Measurements from ENCODE around the gene PUS3.
A peak's percentile ranks its signal among the peaks of the same experiment; 100 is the strongest.

Gene PUS3

DNA sequence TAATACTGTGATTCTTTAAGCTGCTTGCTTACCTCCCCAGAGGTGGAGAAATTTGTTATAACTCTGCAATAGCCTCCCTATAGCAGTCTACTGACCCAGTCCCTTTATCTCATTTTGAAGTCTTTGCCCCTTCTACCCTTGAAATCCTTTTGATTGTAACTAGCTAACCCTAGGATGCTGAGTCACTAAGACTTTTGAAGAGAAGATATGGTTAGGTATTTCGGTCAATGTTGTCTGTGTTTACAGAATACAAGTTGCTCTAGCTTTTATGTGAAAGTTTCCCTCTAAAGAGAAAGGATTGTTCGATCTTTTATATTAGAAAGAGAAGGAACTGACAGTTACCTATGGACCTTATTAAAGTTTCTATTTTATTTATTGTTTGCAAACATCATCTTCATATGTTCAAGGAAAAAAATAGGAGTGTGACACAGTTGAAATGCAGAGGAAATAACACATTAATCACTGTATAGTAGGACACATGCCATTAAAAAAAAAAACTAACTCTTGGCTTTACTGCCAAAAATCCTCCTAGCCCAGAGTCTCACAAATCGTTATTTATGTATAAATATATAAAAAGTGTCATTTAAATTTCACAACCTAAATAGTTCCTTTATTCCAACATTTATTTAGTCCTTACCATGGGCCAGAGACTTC is 12.4 kb downstream of the PUS3 start:
- H3K4me3 ChIP-seq (ENCODE audit: low read length in 2 of 2) = no peak overlapping the region
- DNase-seq (ENCODE audit: low spot score) = no peak
- H3K79me1 ChIP-seq (ENCODE audit: low read depth, low read length) = no peaks in the 10 kb centered on the region
- H3K27ac ChIP-seq (replicated peaks; ENCODE audit: low read length) = no peak overlapping the region
- no peak overlapping the region for H2AFZ ChIP-seq (ENCODE audit: low read length)
- no peak overlapping the region for H3K4ac ChIP-seq (ENCODE audit: low read length)
- H3K18ac ChIP-seq (ENCODE audit: low read length) = no peak overlapping the region
- H4K8ac ChIP-seq (ENCODE audit: low read depth, low read length) = no peak overlapping the region
- H3K27me3 ChIP-seq (ENCODE audit: control insufficient read depth in 3 of 3, insufficient read depth in 3 of 3, low read depth in 1 of 3, low read length in 3 of 3) = no peaks in the 10 kb centered on the region
- H2BK120ac ChIP-seq (ENCODE audit: low read depth, low read length) = no peak overlapping the region
- no peak overlapping the region for H3K14ac ChIP-seq (ENCODE audit: low read length)
- no peak overlapping the region for H2AK5ac ChIP-seq (ENCODE audit: low read depth, low read length)
- H2BK5ac ChIP-seq (ENCODE audit: low read length) = no peak overlapping the region
- no peak overlapping the region for H4K91ac ChIP-seq (ENCODE audit: low read depth, low read length, poor library complexity)
- no peak overlapping the region for H2BK15ac ChIP-seq (ENCODE audit: low read length)
- peaks cover 7 to 30% of the 10 kb centered on the region in 2 donors for H3K36me3 ChIP-seq (replicated peaks in 1 of 2; ENCODE audit: control insufficient read depth in 2 of 2, insufficient read depth in 2 of 2, low read length in 2 of 2)
- H3K23ac ChIP-seq (ENCODE audit: low read depth, low read length, poor library complexity) = no peak overlapping the region
- peaks cover 3 to 14% of the 10 kb centered on the region in 2 donors for H3K9me3 ChIP-seq (replicated peaks in 1 of 2; ENCODE audit: control insufficient read depth in 2 of 2, insufficient read depth in 1 of 2, low read depth in 1 of 2, low read length in 2 of 2)
- H2BK12ac ChIP-seq (ENCODE audit: low read length) = no peak overlapping the region
- no CpG with 5 or more reads among the region's 3 CpGs for WGBS, 2 donors (ENCODE audit: extremely low coverage in 2 of 2, insufficient read length in 2 of 2, insufficient replicate concordance in 1 of 2)
- no peak overlapping the region for H3K9ac ChIP-seq (ENCODE audit: low read depth, low read length, poor library complexity)
- H3K4me1 ChIP-seq (ENCODE audit: control insufficient read depth in 2 of 2, insufficient read depth in 1 of 2, low read depth in 1 of 2, low read length in 2 of 2) = no peaks in the 10 kb centered on the region
- no peak overlapping the region for H3K4me2 ChIP-seq (ENCODE audit: insufficient read depth, low read length, poor library complexity, severe bottlenecking)

DNA sequence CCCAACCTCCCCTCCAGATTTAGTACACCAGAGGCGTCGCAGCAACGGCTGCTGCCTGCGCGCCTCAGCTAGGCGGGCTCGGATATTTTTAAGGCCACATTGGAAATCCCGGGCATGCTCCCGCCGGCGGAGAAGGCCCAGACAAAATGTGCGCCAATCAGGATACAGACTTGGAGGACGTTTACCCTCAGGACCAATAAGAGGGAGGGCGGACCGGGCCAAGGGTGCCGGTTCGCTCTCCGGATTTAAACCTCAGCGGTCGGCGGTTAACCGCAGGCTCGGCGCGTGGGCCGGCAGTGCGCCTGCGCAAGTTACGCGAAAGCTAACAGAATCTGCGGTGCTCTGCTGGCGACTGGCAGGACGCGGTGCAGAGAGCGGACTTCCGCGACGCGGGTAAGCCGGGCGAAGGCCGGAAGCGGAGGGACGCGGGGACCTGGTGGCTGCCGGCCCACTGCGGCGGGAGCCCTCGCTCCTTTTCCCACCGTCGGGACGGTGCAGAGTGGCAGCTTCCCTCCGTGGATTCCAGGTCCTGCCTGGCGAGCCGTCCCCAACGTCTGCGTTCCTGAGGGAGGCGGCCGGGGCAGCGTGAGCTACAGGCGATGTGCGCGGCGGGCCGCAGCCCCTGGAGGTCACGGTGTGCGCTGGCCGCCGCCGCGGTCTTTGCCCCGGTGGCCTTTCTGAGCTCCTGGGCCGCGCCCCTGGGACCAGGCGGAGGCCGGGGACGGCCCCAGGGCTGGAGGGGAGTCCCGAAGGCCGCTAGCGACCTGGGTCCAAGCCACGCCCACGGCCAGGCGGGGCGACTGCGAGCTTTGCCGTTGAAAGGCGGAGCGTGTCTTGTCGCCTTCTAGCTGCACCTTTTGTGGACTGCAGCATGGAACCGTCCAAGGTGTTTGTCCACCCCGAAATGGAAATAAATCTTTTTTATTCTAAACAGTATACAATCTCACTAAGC is 15.4 kb downstream of the PUS3 start, which contains the start of gene HYLS1:
HYLS1 (plus strand) TSS at position 296 of the 952 bp plus-strand sequence. CDS start 11,701 bp downstream, outside the sequence.
- Histone ChIP-seq H2BK5ac (ENCODE audit: low read length) (peak within 1 kb of the TSS; percentile 88), H3K79me1 (ENCODE audit: low read depth, low read length) (no peaks in the 10 kb centered on the region), H3K14ac (ENCODE audit: low read length) (peak within 1 kb of the TSS; percentile 97), H2BK120ac (ENCODE audit: low read depth, low read length) (no peak within 1 kb of the TSS), H2BK15ac (ENCODE audit: low read length) (peak within 1 kb of the TSS; percentile 100), H3K4me2 (ENCODE audit: insufficient read depth, low read length, poor library complexity, severe bottlenecking) (peak within 1 kb of the TSS; percentile 81), H3K36me3 (replicated peaks in 1 of 2; ENCODE audit: control insufficient read depth in 2 of 2, insufficient read depth in 2 of 2, low read length in 2 of 2) (peaks cover 0 to under 1% of the 10 kb centered on the region in 2 donors), H4K91ac (ENCODE audit: low read depth, low read length, poor library complexity) (peak within 1 kb of the TSS; percentile 72), H2AK5ac (ENCODE audit: low read depth, low read length) (peak within 1 kb of the TSS; percentile 84), H3K4ac (ENCODE audit: low read length) (peak within 1 kb of the TSS; percentile 76), H3K27me3 (ENCODE audit: control insufficient read depth in 3 of 3, insufficient read depth in 3 of 3, low read depth in 1 of 3, low read length in 3 of 3) (no peaks in the 10 kb centered on the region), H3K23ac (ENCODE audit: low read depth, low read length, poor library complexity) (peak within 1 kb of the TSS; percentile 97), H2BK12ac (ENCODE audit: low read length) (peak within 1 kb of the TSS; percentile 84), H4K8ac (ENCODE audit: low read depth, low read length) (peak within 1 kb of the TSS; percentile 52), H3K27ac (replicated peaks; ENCODE audit: low read length) (peak within 1 kb of the TSS; percentile 86), H3K9me3 (replicated peaks in 1 of 2; ENCODE audit: control insufficient read depth in 2 of 2, insufficient read depth in 1 of 2, low read depth in 1 of 2, low read length in 2 of 2) (peaks cover 4 to 14% of the 10 kb centered on the region in 2 donors), H3K4me1 (ENCODE audit: control insufficient read depth in 2 of 2, insufficient read depth in 1 of 2, low read depth in 1 of 2, low read length in 2 of 2) (no peaks in the 10 kb centered on the region), H3K4me3 (ENCODE audit: low read length in 2 of 2) (peak within 1 kb of the TSS in 1 of 2 donors; percentile 87), H2AFZ (ENCODE audit: low read length) (peak within 1 kb of the TSS; percentile 77), H3K9ac (ENCODE audit: low read depth, low read length, poor library complexity) (peak within 1 kb of the TSS; percentile 98), H3K18ac (ENCODE audit: low read length) (peak within 1 kb of the TSS; percentile 99)
- no CpG with 5 or more reads among the region's 91 CpGs for WGBS, 2 donors (ENCODE audit: extremely low coverage in 2 of 2, insufficient read length in 2 of 2, insufficient replicate concordance in 1 of 2)
- peak; percentile 77 for DNase-seq (ENCODE audit: low spot score)

DNA sequence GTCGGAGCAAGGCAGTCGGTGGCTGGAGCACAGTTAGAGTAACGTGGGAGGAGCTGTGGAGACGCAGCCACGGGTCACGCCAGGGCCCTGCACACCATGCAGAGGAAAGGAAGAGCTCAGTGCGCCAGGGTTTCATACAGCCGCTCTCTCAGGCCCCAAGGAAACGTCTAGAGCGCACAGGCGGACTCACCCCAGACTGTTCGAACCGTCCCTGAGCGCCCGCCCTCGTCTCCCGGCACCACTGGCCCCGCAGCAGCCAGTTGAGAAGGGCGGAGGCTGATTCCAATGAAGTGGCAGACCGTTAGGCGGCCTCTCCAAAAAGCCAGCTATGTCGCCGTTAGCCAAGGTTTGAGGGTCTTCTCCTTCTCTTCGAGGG is 16.0 kb downstream of the PUS3 start:
- no peaks in the 10 kb centered on the region for H3K4me1 ChIP-seq (ENCODE audit: control insufficient read depth in 2 of 2, insufficient read depth in 1 of 2, low read depth in 1 of 2, low read length in 2 of 2)

DNA sequence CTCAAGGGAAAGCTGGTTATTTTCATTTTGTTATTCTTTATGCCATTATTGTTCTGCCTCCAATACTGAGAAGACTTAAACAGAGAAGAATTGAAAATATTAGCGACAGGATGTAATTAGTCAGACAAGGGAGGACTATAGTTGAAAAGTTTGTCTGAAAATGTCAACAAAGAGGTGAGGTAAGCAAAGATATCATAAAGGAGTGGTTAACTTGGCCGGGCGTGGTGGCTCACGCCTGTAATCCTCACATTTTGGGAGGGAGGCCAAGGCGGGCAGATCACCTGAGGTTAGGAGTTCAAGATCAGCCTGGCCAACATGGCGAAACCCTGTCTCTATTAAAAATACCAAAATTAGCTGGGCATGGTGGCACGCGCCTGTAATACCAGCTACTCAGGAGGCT is 19.6 kb downstream of the PUS3 start:
- Histone ChIP-seq H3K4me2 (ENCODE audit: insufficient read depth, low read length, poor library complexity, severe bottlenecking) (no peak overlapping the region), H3K27ac (replicated peaks; ENCODE audit: low read length) (no peak overlapping the region), H3K27me3 (ENCODE audit: control insufficient read depth in 3 of 3, insufficient read depth in 3 of 3, low read depth in 1 of 3, low read length in 3 of 3) (peaks cover 0 to 10% (median 0%) of the 10 kb centered on the region in 3 experiments), H3K4me1 (ENCODE audit: control insufficient read depth in 2 of 2, insufficient read depth in 1 of 2, low read depth in 1 of 2, low read length in 2 of 2) (no peaks in the 10 kb centered on the region), H3K18ac (ENCODE audit: low read length) (no peak overlapping the region), H3K4ac (ENCODE audit: low read length) (no peak overlapping the region), H3K36me3 (replicated peaks in 1 of 2; ENCODE audit: control insufficient read depth in 2 of 2, insufficient read depth in 2 of 2, low read length in 2 of 2) (no peaks in the 10 kb centered on the region), H4K91ac (ENCODE audit: low read depth, low read length, poor library complexity) (no peak overlapping the region), H2AFZ (ENCODE audit: low read length) (no peak overlapping the region), H2BK12ac (ENCODE audit: low read length) (no peak overlapping the region), H2BK15ac (ENCODE audit: low read length) (no peak overlapping the region), H3K9me3 (replicated peaks in 1 of 2; ENCODE audit: control insufficient read depth in 2 of 2, insufficient read depth in 1 of 2, low read depth in 1 of 2, low read length in 2 of 2) (peaks cover 4 to 14% of the 10 kb centered on the region in 2 donors), H3K23ac (ENCODE audit: low read depth, low read length, poor library complexity) (no peak overlapping the region), H3K9ac (ENCODE audit: low read depth, low read length, poor library complexity) (no peak overlapping the region), H2BK5ac (ENCODE audit: low read length) (no peak overlapping the region), H3K79me1 (ENCODE audit: low read depth, low read length) (no peaks in the 10 kb centered on the region), H2BK120ac (ENCODE audit: low read depth, low read length) (no peak overlapping the region), H4K8ac (ENCODE audit: low read depth, low read length) (no peak overlapping the region), H3K14ac (ENCODE audit: low read length) (no peak overlapping the region), H3K4me3 (ENCODE audit: low read length in 2 of 2) (no peak overlapping the region), H2AK5ac (ENCODE audit: low read depth, low read length) (no peak overlapping the region)
- DNase-seq (ENCODE audit: low spot score) = no peak
- no CpG with 5 or more reads among the region's 8 CpGs for WGBS, 2 donors (ENCODE audit: extremely low coverage in 2 of 2, insufficient read length in 2 of 2, insufficient replicate concordance in 1 of 2)

More for the DNA sequence above, 16.0 kb downstream of the PUS3 start:
- no peak for DNase-seq (ENCODE audit: low spot score)
- Histone ChIP-seq H4K8ac (ENCODE audit: low read depth, low read length) (peak overlapping the region; percentile 23), H3K9me3 (replicated peaks in 1 of 2; ENCODE audit: control insufficient read depth in 2 of 2, insufficient read depth in 1 of 2, low read depth in 1 of 2, low read length in 2 of 2) (peaks cover 4 to 14% of the 10 kb centered on the region in 2 donors), H2BK15ac (ENCODE audit: low read length) (peak overlapping the region; percentile 100), H3K4me2 (ENCODE audit: insufficient read depth, low read length, poor library complexity, severe bottlenecking) (no peak overlapping the region), H3K9ac (ENCODE audit: low read depth, low read length, poor library complexity) (no peak overlapping the region), H3K23ac (ENCODE audit: low read depth, low read length, poor library complexity) (no peak overlapping the region), H3K18ac (ENCODE audit: low read length) (peak overlapping the region; percentile 94), H3K36me3 (replicated peaks in 1 of 2; ENCODE audit: control insufficient read depth in 2 of 2, insufficient read depth in 2 of 2, low read length in 2 of 2) (no peaks in the 10 kb centered on the region), H3K27me3 (ENCODE audit: control insufficient read depth in 3 of 3, insufficient read depth in 3 of 3, low read depth in 1 of 3, low read length in 3 of 3) (no peaks in the 10 kb centered on the region), H2AFZ (ENCODE audit: low read length) (no peak overlapping the region), H3K79me1 (ENCODE audit: low read depth, low read length) (no peaks in the 10 kb centered on the region), H3K4me3 (ENCODE audit: low read length in 2 of 2) (no peak overlapping the region), H2AK5ac (ENCODE audit: low read depth, low read length) (peak overlapping the region; percentile 84), H2BK120ac (ENCODE audit: low read depth, low read length) (no peak overlapping the region), H2BK12ac (ENCODE audit: low read length) (peak overlapping the region; percentile 84), H2BK5ac (ENCODE audit: low read length) (no peak overlapping the region), H3K4ac (ENCODE audit: low read length) (peak overlapping the region; percentile 76), H3K27ac (replicated peaks; ENCODE audit: low read length) (no peak overlapping the region), H3K14ac (ENCODE audit: low read length) (peak overlapping the region; percentile 94), H4K91ac (ENCODE audit: low read depth, low read length, poor library complexity) (peak overlapping the region; percentile 72)
- no CpG with 5 or more reads among the region's 24 CpGs for WGBS, 2 donors (ENCODE audit: extremely low coverage in 2 of 2, insufficient read length in 2 of 2, insufficient replicate concordance in 1 of 2)
